ENCODE data around the gene RABGEF1. TPM values are rescaled to one million over a fixed set of nuclear protein-coding genes. Genes with fewer than 3 reads are reported as not detected.
"Not testable (repeated sequence)": the region's sequence is repeated elsewhere in the genome, so short reads cannot be mapped to it uniquely, and the experiment has no call there.

Gene RABGEF1
- total RNA-seq, 1 donor from 2014 or later = 36.5 TPM

GRCh38 chr7:66844552-66845378, 104.2 kb downstream of the RABGEF1 start:
- DNase-seq (ENCODE audit: low spot score) = peak; percentile 99
- H3K27ac ChIP-seq = peak overlapping the region; percentile 95
- Mint-ChIP-seq H3K4me1 (peaks cover 23% of the 10 kb centered on the region), H3K27ac (peak overlapping the region; percentile 99), H3K9me3 (no peaks in the 10 kb centered on the region), H3K36me3 (no peaks in the 10 kb centered on the region), H3K4me3 (peak overlapping the region; percentile 95), H3K27me3 (ENCODE audit: insufficient read depth, low read depth) (peaks cover 6% of the 10 kb centered on the region)
- peak overlapping the region; percentile 86 for H2AFZ ChIP-seq (replicated peaks)
- no peaks in the 10 kb centered on the region for H4K20me1 ChIP-seq (ENCODE audit: low read depth)
- TF ChIP-seq, protein P1, sequence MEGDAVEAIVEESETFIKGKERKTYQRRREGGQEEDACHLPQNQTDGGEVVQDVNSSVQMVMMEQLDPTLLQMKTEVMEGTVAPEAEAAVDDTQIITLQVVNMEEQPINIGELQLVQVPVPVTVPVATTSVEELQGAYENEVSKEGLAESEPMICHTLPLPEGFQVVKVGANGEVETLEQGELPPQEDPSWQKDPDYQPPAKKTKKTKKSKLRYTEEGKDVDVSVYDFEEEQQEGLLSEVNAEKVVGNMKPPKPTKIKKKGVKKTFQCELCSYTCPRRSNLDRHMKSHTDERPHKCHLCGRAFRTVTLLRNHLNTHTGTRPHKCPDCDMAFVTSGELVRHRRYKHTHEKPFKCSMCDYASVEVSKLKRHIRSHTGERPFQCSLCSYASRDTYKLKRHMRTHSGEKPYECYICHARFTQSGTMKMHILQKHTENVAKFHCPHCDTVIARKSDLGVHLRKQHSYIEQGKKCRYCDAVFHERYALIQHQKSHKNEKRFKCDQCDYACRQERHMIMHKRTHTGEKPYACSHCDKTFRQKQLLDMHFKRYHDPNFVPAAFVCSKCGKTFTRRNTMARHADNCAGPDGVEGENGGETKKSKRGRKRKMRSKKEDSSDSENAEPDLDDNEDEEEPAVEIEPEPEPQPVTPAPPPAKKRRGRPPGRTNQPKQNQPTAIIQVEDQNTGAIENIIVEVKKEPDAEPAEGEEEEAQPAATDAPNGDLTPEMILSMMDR (IDR thresholded peaks at IDR 0.05) = peak; percentile 21
- no peak for TF ChIP-seq EZH2 (IDR thresholded peaks at IDR 0.05)
- no peak for TF ChIP-seq EZH2phosphoT487 (IDR thresholded peaks at IDR 0.05)
- no peaks in the 10 kb centered on the region for H3K36me3 ChIP-seq
- peaks cover 22% of the 10 kb centered on the region for H3F3A ChIP-seq (ENCODE audit: low read depth)
- H3K27me3 ChIP-seq = no peaks in the 10 kb centered on the region
- peak overlapping the region; percentile 91 for H3K4me2 ChIP-seq
- peak overlapping the region; percentile 91 for H3K4me3 ChIP-seq
- peaks cover 11% of the 10 kb centered on the region for H3K4me1 ChIP-seq
- H3K9ac ChIP-seq = peak overlapping the region; percentile 95
- peaks cover 7% of the 10 kb centered on the region for H3K79me2 ChIP-seq (ENCODE audit: low read depth)
- no peaks in the 10 kb centered on the region for H3K9me3 ChIP-seq (ENCODE audit: low read depth)

DNA sequence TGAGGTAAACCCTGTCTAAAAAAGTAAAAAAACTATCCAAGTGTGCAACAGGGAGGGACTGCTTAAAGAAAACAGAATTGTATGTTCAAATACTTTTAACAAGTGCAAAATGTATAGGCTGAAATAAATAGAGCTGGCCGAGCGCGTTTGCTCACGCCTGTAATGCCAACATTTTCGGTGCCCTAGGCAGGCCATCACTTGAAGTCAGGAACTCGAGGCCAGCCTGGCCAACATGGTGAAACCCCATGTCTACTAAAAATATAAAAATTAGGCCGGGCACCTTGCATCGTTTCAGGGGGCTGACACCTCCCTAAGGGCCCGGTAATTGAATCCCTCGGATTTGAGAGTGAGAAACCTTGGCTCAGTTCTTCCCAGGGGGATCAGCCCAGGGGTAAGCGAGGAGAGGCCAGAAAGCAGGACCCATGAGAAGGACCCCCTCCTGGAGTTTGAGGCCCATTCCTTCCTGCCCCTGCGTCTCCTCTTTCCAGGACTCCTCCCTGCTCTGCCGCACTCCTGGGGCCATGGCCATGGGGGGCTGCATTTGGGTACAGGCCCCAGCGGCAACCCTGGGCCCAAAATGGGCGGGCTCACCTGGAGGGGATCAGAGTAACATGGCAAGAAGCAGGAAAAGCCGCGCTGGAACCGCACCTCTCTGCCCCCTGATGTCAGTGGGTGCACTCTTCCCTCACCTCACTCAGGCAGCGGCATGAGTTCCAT, 105.0 kb downstream of the RABGEF1 start:
- no peaks in the 10 kb centered on the region for H3K9me3 ChIP-seq (ENCODE audit: low read depth)
- Mint-ChIP-seq H3K4me3 (peak overlapping the region; percentile 95), H3K9me3 (no peaks in the 10 kb centered on the region), H3K36me3 (no peaks in the 10 kb centered on the region), H3K27me3 (ENCODE audit: insufficient read depth, low read depth) (peaks cover 4% of the 10 kb centered on the region), H3K4me1 (peaks cover 23% of the 10 kb centered on the region), H3K27ac (peak overlapping the region; percentile 99)
- no peak for DNase-seq (ENCODE audit: low spot score)
- peaks cover 11% of the 10 kb centered on the region for H3K4me1 ChIP-seq
- peak overlapping the region; percentile 52 for H2AFZ ChIP-seq (replicated peaks)
- H3K4me3 ChIP-seq = peak overlapping the region; percentile 91
- H3K27me3 ChIP-seq = no peaks in the 10 kb centered on the region
- peaks cover 7% of the 10 kb centered on the region for H3K79me2 ChIP-seq (ENCODE audit: low read depth)
- H3K27ac ChIP-seq = peak overlapping the region; percentile 80
- no peaks in the 10 kb centered on the region for H4K20me1 ChIP-seq (ENCODE audit: low read depth)
- H3K4me2 ChIP-seq = peak overlapping the region; percentile 91
- no peaks in the 10 kb centered on the region for H3K36me3 ChIP-seq
- H3K9ac ChIP-seq = peak overlapping the region; percentile 89
- no peak for TF ChIP-seq EZH2 (IDR thresholded peaks at IDR 0.05)
- TF ChIP-seq, protein P1 (IDR thresholded peaks at IDR 0.05) = no peak
- no peak for TF ChIP-seq EZH2phosphoT487 (IDR thresholded peaks at IDR 0.05)
- H3F3A ChIP-seq (ENCODE audit: low read depth) = peaks cover 22% of the 10 kb centered on the region

- H3K4me3 ChIP-seq = peak overlapping the region; percentile 91
- not testable (repeated sequence) for DNase-seq (ENCODE audit: low spot score); H3K27ac ChIP-seq
These were observed 105.5 kb downstream of the RABGEF1 start for GRCh38 chr7:66846096-66846445.

GRCh38 chr7:66847523-66847855, 107.0 kb downstream of the RABGEF1 start:
- peak overlapping the region; percentile 82 for H2AFZ ChIP-seq (replicated peaks)
- H3K9me3 ChIP-seq (ENCODE audit: low read depth); H3K27me3 Mint-ChIP-seq (ENCODE audit: insufficient read depth, low read depth); H3K9ac ChIP-seq; H4K20me1 ChIP-seq (ENCODE audit: low read depth); H3K4me3 ChIP-seq; H3K9me3 Mint-ChIP-seq; H3K27me3 ChIP-seq; H3K4me3 Mint-ChIP-seq; H3K27ac ChIP-seq; H3K27ac Mint-ChIP-seq; H3K36me3 ChIP-seq; DNase-seq (ENCODE audit: low spot score); H3K36me3 Mint-ChIP-seq; H3K79me2 ChIP-seq (ENCODE audit: low read depth): not testable (repeated sequence)
- peaks cover 11% of the 10 kb centered on the region for H3K4me1 ChIP-seq
- H3K4me1 Mint-ChIP-seq = peaks cover 23% of the 10 kb centered on the region
- H3F3A ChIP-seq (ENCODE audit: low read depth) = peaks cover 22% of the 10 kb centered on the region
- peak overlapping the region; percentile 44 for H3K4me2 ChIP-seq

More at GRCh38 chr7:66846096-66846445, 105.5 kb downstream of the RABGEF1 start:
- not testable (repeated sequence) for H3K9me3 Mint-ChIP-seq; H2AFZ ChIP-seq (replicated peaks); H3K36me3 ChIP-seq; H3K27me3 Mint-ChIP-seq (ENCODE audit: insufficient read depth, low read depth); H3K79me2 ChIP-seq (ENCODE audit: low read depth); H3K27me3 ChIP-seq; H3K36me3 Mint-ChIP-seq; H3K9me3 ChIP-seq (ENCODE audit: low read depth); H4K20me1 ChIP-seq (ENCODE audit: low read depth); H3K9ac ChIP-seq
- Histone ChIP-seq H3F3A (ENCODE audit: low read depth) (peaks cover 22% of the 10 kb centered on the region), H3K4me1 (peaks cover 11% of the 10 kb centered on the region), H3K4me2 (peak overlapping the region; percentile 91)
- peak overlapping the region; percentile 95 for H3K4me3 Mint-ChIP-seq
- H3K4me1 Mint-ChIP-seq = peaks cover 23% of the 10 kb centered on the region
- peak overlapping the region; percentile 93 for H3K27ac Mint-ChIP-seq

Measured in neural progenitor cell (in vitro differentiated cells).